Colonic mucosa (tissue), 4 donors: Measurements from ENCODE around the gene KRT6B. TPM values are rescaled to one million over a fixed set of nuclear protein-coding genes. Genes with fewer than 3 reads are reported as not detected.

ENCODE experiments used
- DNase-seq: peaks from one replicate; pipeline ENCODE4 v3.0.0-alpha.2; 2020
- H3K27ac ChIP-seq: fragments of 200-600 bp; one replicate; pipeline ENCODE4 v1.8.0; 2021
- H3K27me3 ChIP-seq: fragments of 200-600 bp; one replicate; pipeline ENCODE4 v1.8.0; 2021
- H3K36me3 ChIP-seq: fragments of 200-600 bp; one replicate; pipeline ENCODE4 v1.8.0; 2021
- H3K4me1 ChIP-seq: fragments of 200-600 bp; one replicate; pipeline ENCODE4 v1.8.0; 2021; ENCODE audit warnings: mild to moderate bottlenecking
- H3K4me3 ChIP-seq: fragments of 200-600 bp; one replicate; pipeline ENCODE4 v1.8.0; 2021
- H3K9ac ChIP-seq, 2 donors: one replicate each; pipeline ENCODE4 v1.7.0; 2013; ENCODE audit warnings: control low read depth in 2 of 2, low read depth in 2 of 2, low read length in 2 of 2
- H3K9me3 ChIP-seq: fragments of 200-600 bp; one replicate; pipeline ENCODE4 v1.8.0; 2021
- intact Hi-C: fragments of 100-400 bp; cut with DNase I; formaldehyde crosslinking; loops from one replicate; pipeline ENCODE4 v1.14.1; 2022
- total RNA-seq, 2 donors: library from RNA; stranded (reverse); fragmentation: NEBNext Ultra II Directional in 1 of 2; extraction: Animal tissue kit (Norgen Biotek cat#: 25700) in 1 of 2; gene quantifications; one replicate each; pipeline ENCODE4 v1.2.1, GENCODE V29; 2021
- TF ChIP-seq, protein P1 (sequence below): fragments of 200-600 bp; IDR thresholded peaks from one replicate; pipeline ENCODE4 v1.8.0; 2022; ENCODE audit warnings: antibody characterized with exemption, mild to moderate bottlenecking
- donor health status: healthy.
- donor health status: DM: no; HTN: no; CAD: no.
- donor health status: DM: no; HTN: no; CAD: no.

KRT6B gene
- total RNA-seq, 2 donors from 2014 or later: 0.13 to 1.4 TPM

DNA sequence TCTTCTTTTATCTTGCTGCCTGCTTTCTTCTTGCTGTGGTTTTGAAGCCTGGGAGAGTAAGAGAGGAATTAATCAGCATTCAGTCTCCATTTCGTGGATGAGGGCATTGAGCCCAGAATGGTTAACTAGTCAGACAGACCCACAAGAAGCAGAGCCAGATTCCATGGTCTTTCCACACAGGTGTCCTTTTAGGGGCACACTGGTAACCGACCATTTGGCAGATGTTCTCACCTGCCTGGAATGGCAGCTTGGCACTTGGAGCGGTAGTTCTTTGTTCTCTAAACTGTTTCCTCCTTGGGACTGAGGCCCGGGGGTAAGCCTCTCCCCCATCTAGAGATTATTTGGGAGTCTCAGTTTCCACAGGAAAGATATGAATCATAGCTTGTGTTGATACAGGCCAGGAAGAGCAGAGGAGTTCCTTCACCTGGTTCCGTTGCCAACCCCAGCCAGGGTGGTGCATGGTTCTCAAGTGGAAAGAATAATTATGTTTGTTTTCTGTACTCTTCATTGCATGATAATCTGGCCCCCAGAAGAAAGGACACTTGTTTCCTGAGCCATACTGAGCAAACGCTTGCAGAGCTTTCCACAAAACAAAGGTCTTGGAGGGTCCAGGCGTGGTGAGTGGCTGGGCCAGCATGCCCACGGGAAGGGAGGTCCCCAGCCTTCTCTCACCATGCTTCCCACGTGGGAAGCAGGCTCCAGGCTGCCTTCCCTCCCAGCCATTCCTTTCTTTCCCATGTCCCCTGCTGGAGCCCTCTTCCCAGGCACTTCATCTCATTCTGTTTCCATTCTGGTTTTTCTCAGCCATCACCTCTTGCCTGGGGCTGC, 15.7 kb downstream of the KRT6B start:
- intact Hi-C loops: no loop called here
- no peak for DNase-seq
- H3K9me3 ChIP-seq: no peaks in the 10 kb centered on the region
- H3K4me3 ChIP-seq: no peak overlapping the region
- TF ChIP-seq, protein P1, sequence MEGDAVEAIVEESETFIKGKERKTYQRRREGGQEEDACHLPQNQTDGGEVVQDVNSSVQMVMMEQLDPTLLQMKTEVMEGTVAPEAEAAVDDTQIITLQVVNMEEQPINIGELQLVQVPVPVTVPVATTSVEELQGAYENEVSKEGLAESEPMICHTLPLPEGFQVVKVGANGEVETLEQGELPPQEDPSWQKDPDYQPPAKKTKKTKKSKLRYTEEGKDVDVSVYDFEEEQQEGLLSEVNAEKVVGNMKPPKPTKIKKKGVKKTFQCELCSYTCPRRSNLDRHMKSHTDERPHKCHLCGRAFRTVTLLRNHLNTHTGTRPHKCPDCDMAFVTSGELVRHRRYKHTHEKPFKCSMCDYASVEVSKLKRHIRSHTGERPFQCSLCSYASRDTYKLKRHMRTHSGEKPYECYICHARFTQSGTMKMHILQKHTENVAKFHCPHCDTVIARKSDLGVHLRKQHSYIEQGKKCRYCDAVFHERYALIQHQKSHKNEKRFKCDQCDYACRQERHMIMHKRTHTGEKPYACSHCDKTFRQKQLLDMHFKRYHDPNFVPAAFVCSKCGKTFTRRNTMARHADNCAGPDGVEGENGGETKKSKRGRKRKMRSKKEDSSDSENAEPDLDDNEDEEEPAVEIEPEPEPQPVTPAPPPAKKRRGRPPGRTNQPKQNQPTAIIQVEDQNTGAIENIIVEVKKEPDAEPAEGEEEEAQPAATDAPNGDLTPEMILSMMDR: no peak
- H3K9ac ChIP-seq: no peak overlapping the region
- no peaks in the 10 kb centered on the region for H3K36me3 ChIP-seq
- no peaks in the 10 kb centered on the region for H3K27me3 ChIP-seq
- no peak overlapping the region for H3K27ac ChIP-seq
- H3K4me1 ChIP-seq: no peaks in the 10 kb centered on the region

DNA sequence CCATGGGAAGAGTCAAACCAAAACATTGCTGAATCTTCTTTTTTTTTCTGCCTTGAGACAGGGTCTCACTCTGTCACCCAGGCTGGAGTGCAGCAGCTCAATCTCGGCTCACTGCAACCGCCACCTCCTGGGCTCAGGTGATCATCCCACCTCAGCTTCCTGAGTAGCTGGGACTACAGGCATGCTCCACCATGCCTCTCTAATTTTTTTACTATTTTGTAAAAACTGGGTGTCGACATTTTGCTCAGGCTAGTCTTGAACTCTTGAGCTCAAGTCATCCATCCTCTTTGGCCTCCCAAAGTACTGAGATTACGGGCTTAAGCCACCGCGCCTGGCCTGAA, 16.3 kb downstream of the KRT6B start:
- Histone ChIP-seq H3K4me1 (no peaks in the 10 kb centered on the region), H3K27me3 (no peaks in the 10 kb centered on the region), H3K36me3 (no peaks in the 10 kb centered on the region), H3K9me3 (no peaks in the 10 kb centered on the region), H3K9ac (no peak overlapping the region), H3K27ac (no peak overlapping the region), H3K4me3 (no peak overlapping the region)
- TF ChIP-seq, protein P1: no peak
- no peak for DNase-seq
- intact Hi-C loops: no loop called here

DNA sequence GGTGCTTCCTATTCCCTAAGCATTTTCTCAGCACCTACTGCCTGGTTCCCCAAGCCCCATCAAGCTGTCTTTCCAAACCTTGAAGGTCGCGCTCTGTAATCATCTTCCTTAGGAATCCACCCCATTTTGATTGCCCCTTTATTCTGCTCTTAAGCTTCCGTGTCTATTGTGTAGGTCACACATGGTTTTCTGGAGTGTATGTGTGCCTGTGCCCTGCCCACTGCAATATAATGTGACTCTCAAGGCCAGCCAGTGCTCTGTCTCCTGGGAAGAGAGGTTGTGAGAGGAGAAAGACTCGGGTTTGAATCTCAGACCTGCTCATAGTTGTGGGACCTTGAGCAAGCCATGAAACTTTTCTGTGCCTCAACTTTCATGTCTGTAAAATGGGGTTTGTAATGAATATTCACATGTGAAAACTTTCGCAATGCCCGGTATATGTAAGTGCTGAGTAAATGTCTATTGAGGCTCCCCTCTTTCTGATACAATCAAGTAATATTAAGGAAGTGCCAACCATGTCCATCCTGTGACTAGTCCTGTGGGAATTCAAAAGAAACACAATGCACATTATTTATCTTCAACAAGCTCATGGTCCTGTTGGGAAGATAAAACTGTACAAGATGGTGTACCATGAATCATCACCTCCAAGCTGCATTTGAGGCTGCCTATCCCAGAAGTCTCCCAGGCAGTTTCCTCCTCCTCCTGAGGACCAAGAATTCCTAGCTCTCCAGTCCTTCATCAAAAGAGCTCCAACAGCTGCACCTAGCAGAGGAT, 17.0 kb downstream of the KRT6B start:
- H3K9ac ChIP-seq: no peak overlapping the region
- no peaks in the 10 kb centered on the region for H3K36me3 ChIP-seq
- H3K4me3 ChIP-seq: no peak overlapping the region
- no peak for DNase-seq
- H3K27me3 ChIP-seq: no peaks in the 10 kb centered on the region
- no peak overlapping the region for H3K27ac ChIP-seq
- TF ChIP-seq, protein P1: no peak
- no peaks in the 10 kb centered on the region for H3K9me3 ChIP-seq
- no peaks in the 10 kb centered on the region for H3K4me1 ChIP-seq
- intact Hi-C loops: no loop called here

DNA sequence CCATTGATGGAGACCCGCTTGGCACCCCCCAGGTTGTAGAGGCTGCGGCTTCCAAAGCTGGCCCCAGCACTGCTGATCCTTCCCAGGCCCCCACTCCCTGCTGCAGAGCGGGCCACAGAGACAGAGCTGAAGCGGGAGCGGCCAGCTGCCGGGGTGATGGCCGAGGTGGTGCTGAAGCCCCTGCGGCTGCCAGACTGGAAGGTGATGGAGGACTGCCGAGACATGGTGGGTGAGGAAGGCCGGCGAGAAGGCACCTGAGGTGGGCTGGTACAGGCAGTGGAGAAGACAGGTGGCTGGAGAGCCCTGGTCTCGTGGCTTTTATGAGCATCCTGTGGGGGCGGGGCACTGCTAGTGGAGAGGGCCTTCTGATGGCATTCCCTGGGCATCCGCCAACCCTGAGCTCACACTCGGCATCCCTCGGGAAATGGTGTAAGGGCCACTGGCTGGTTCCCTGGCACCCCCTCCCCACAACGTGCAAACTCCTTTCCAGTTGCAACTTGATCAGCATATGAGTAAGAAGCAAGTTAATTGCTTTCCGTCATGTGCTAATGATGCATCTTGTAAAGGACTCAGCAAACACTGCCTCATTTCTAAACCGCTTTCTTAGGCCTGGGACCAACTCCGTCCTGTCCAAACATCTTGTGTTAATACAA, 17.7 kb downstream of the KRT6B start, which contains the start of gene KRT75:
KRT75 (minus strand) TSS at position 291 of the 653 bp plus-strand sequence; CDS start at position 224, 67 bp downstream.
- no peak within 1 kb of the TSS for H3K4me3 ChIP-seq
- TF ChIP-seq, protein P1: no peak
- no peak for DNase-seq
- H3K4me1 ChIP-seq: no peaks in the 10 kb centered on the region
- intact Hi-C loops: no loop called here
- H3K9me3 ChIP-seq: no peaks in the 10 kb centered on the region
- H3K27ac ChIP-seq: no peak within 1 kb of the TSS
- H3K36me3 ChIP-seq: no peaks in the 10 kb centered on the region
- no peaks in the 10 kb centered on the region for H3K27me3 ChIP-seq
- H3K9ac ChIP-seq: no peak within 1 kb of the TSS

DNA sequence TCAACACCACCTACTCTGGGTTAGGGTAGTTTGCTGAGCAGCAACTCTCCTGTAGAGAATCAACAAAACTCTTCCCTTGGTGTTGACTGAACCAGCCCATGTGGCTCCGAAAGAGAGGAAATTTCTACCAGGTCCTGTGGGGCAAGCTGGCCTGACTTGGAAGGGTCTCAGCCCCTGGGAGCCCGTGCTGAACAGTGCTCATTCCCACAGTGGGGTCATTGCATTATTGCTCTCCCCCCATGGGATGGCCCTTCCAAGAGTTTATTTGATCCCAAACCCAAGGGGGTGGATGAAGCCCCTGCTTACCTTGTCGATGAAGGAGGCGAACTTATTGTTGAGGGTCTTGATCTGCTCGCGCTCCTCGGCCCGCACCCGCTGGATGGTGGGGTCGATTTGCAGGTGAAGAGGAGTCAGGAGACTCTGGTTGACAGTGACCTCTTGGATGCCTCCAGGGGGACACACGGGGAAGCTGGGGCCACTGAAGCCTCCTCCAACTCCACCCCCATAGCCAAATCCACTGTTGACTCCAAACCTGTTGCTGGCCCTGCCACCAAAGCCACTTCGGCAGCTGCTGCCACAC, 18.4 kb downstream of the KRT6B start:
- no peaks in the 10 kb centered on the region for H3K27me3 ChIP-seq
- H3K9ac ChIP-seq: no peak overlapping the region
- H3K27ac ChIP-seq: no peak overlapping the region
- H3K36me3 ChIP-seq: no peaks in the 10 kb centered on the region
- intact Hi-C loops: no loop called here
- H3K4me1 ChIP-seq: no peaks in the 10 kb centered on the region
- no peak for DNase-seq
- no peak overlapping the region for H3K4me3 ChIP-seq
- TF ChIP-seq, protein P1: no peak
- no peaks in the 10 kb centered on the region for H3K9me3 ChIP-seq
